Calu3 (cell line): ENCODE data around the gene SOS1. TPM values are rescaled to one million over a fixed set of nuclear protein-coding genes. Genes with fewer than 3 reads are reported as not detected.

Source experiments
- BruUV-seq: library from RNA; stranded (reverse); fragments of 400-500 nt; replicated peaks from 2 replicates; lab custom pipeline; 2021; lab: Mats Ljungman, UMichigan
- CTCF ChIA-PET: fragments of 300-600 bp; sonication (Branson Sonifier 250); formaldehyde crosslinking; loops from one replicate; lab custom pipeline; 2022; ENCODE audit warnings: antibody characterized with exemption; lab: Charles Lee
- DNase-seq: peaks from one replicate; pipeline ENCODE4 v3.0.0; 2022
- H3K27ac Mint-ChIP-seq: one replicate; pipeline ENCODE4 v1.8.0; 2022; ENCODE audit warnings: mixed read lengths; ENCODE audit not compliant: unreplicated experiment
- H3K27me3 Mint-ChIP-seq: one replicate; pipeline ENCODE4 v1.8.0; 2022; ENCODE audit warnings: mixed read lengths; ENCODE audit not compliant: unreplicated experiment
- H3K36me3 Mint-ChIP-seq: one replicate; pipeline ENCODE4 v1.8.0; 2022; ENCODE audit warnings: mild to moderate bottlenecking, moderate library complexity, mixed read lengths; ENCODE audit not compliant: insufficient read depth, unreplicated experiment
- H3K4me1 Mint-ChIP-seq: one replicate; pipeline ENCODE4 v1.8.0; 2022; ENCODE audit warnings: mild to moderate bottlenecking, low read depth, mixed read lengths; ENCODE audit not compliant: unreplicated experiment
- H3K4me3 Mint-ChIP-seq: one replicate; pipeline ENCODE4 v1.8.0; 2022; ENCODE audit warnings: mild to moderate bottlenecking, low read depth, moderate library complexity, mixed read lengths; ENCODE audit not compliant: unreplicated experiment
- H3K9me3 Mint-ChIP-seq: one replicate; pipeline ENCODE4 v1.8.0; 2022; ENCODE audit warnings: low read depth, mixed read lengths; ENCODE audit not compliant: unreplicated experiment
- CTCF ChIP-seq: fragments of 200-600 bp; IDR thresholded peaks from one replicate; pipeline ENCODE4 v1.8.0; 2022; ENCODE audit warnings: antibody characterized with exemption; ENCODE audit not compliant: unreplicated experiment
- intact Hi-C: fragments of 100-400 bp; cut with micrococcal nuclease; formaldehyde crosslinking; loops from one replicate; pipeline ENCODE4 v1.10.0; 2022; ENCODE audit not compliant: unreplicated experiment
- total RNA-seq: library from RNA; stranded (reverse); gene quantifications from 2 replicates; pipeline ENCODE4 v1.2.3, GENCODE V29; 2022

SOS1 gene
- total RNA-seq, 1 experiment from 2014 or later: 40.0 TPM

- DNase-seq: no peak
- Mint-ChIP-seq H3K9me3 (no peaks in the 10 kb centered on the region), H3K36me3 (no peaks in the 10 kb centered on the region), H3K4me3 (no peak overlapping the region), H3K27ac (no peak overlapping the region), H3K4me1 (no peaks in the 10 kb centered on the region), H3K27me3 (no peaks in the 10 kb centered on the region)
- no TSS peak for BruUV-seq
- TF ChIP-seq CTCF: no peak
- CTCF ChIA-PET: no interaction called here
- intact Hi-C loops: no loop called here
Measured at GRCh38 chr2:39024833-39025232, 96.0 kb downstream of the SOS1 start.

- no TSS peak for BruUV-seq
- Mint-ChIP-seq H3K27me3 (no peaks in the 10 kb centered on the region), H3K27ac (no peak overlapping the region), H3K36me3 (no peaks in the 10 kb centered on the region), H3K4me3 (no peak overlapping the region), H3K9me3 (no peaks in the 10 kb centered on the region), H3K4me1 (no peaks in the 10 kb centered on the region)
- intact Hi-C loops: no loop called here
- no peak for DNase-seq
- CTCF ChIA-PET: no interaction called here
- TF ChIP-seq CTCF: no peak
Measured at GRCh38 chr2:39023649-39024048, 97.2 kb downstream of the SOS1 start.

- no peaks in the 10 kb centered on the region for H3K4me1 Mint-ChIP-seq
- DNase-seq: no peak
- no peak overlapping the region for H3K27ac Mint-ChIP-seq
- H3K9me3 Mint-ChIP-seq: no peaks in the 10 kb centered on the region
- CTCF ChIA-PET: no interaction called here
- H3K4me3 Mint-ChIP-seq: no peak overlapping the region
- H3K27me3 Mint-ChIP-seq: no peaks in the 10 kb centered on the region
- no TSS peak for BruUV-seq
- no peaks in the 10 kb centered on the region for H3K36me3 Mint-ChIP-seq
- intact Hi-C loops: no loop called here
- no peak for TF ChIP-seq CTCF
Measured at GRCh38 chr2:39022642-39023235, 98.1 kb downstream of the SOS1 start.

- Mint-ChIP-seq H3K4me3 (no peak overlapping the region), H3K27me3 (no peaks in the 10 kb centered on the region), H3K27ac (no peak overlapping the region), H3K9me3 (no peaks in the 10 kb centered on the region), H3K4me1 (no peaks in the 10 kb centered on the region), H3K36me3 (no peaks in the 10 kb centered on the region)
- intact Hi-C loops: no loop called here
- no peak for DNase-seq
- CTCF ChIA-PET: no interaction called here
- no peak for TF ChIP-seq CTCF
- BruUV-seq: no TSS peak
Measured at GRCh38 chr2:39020383-39020782, 100.5 kb downstream of the SOS1 start.
